Activated CD8-positive, alpha-beta memory T cell treated with anti-CD3 and anti-CD28 coated beads for 48 hours (primary cell): ENCODE results near the gene ITGAD.
"Not testable (repeated sequence)": the region's sequence is repeated elsewhere in the genome, so short reads cannot be mapped to it uniquely, and the experiment has no call there.

Experiments used
- DNase-seq, 3 experiments: peaks; one replicate each; pipeline ENCODE4 v3.0.0-alpha.2; 2020; ENCODE audit warnings: low read depth in 2 of 3, low spot score in 2 of 3

Gene ITGAD

DNA sequence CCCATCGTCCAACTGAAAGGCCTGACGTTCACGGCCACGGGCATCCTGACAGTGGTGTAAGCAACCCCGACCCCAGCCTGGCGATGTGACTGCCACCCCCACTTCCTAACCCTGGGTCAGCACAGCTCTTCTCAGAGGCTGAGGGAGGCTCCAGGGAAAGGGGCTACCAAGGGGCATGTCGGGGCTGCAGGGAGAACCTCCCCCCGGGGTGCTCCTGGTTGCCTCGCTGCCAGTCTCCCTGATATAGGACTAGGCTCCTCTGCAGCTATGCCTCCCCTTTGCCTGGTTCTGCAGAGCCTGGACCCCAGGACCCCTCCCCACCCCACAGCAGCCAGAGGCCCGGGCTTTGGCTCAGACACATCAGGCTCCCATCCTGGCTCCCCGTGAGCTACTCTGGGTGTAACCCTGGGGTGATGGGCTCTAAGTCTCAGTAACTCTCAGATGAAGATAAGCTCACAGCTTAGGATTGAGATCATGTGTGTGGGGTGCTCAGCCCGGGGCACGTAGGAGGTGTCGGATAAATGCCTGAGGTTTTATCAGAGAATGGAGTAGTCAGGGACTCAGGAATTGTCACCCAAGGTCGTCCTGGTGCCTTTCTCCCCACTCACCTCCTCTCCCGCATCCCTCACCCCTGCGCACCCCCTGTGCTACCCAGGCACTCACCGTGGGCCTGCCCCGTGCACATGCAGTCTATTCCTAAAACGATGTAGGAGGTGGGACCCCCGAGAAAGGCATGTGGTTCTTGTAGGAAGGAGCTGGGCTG, 10.6 kb downstream of the ITGAD start:
- DNase-seq, result no peak

DNA sequence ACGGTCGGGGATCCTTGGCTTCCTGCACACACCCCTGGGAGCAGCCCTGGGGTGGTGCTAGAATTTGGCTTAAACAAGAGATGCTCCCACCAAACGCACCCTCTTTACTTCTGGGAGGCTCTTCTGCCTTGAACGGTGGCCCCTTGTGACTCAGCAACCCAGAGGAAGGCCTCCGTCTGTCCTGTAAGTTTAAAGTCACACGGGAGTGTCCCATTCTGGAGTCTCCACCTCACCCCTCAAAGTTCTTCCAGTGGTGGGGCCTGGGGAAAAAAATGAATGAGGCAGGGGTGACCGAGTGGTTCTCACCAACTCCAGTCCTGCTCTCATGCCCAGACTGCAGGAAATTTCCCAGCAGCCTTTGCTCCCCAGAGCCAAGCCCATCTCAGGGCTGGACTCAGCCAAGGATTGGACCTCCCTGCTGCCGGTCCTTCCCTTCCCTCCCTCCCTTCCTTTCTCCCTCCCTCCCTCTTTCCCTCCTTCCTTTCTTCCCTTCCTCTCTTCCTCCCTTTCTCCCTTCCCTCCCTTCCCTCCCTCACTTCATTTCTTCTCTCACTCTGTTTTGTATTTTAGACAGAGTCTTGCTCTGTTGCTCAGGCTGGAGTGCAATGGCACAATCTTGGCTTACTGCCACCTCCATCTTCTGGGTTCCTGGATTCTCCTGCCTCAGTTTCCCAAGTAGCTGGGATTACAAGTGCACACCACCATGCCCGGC, 11.4 kb downstream of the ITGAD start:
- no peak for DNase-seq

DNA sequence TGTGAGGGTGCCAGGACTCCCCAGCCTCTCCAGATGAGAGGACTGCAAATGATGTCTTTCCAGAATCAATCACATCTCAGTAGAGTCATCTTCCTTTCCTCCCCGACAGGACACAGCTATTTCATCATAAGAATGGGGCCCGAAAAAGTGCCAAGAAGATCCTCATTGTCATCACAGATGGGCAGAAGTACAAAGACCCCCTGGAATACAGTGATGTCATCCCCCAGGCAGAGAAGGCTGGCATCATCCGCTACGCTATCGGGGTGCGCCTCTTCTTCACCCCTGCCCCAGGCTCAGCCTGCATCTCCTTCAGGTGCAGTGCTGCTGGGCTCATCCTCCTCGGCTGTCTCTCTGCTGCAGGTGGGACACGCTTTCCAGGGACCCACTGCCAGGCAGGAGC, 14.3 kb downstream of the ITGAD start:
- DNase-seq, result no peak

DNA sequence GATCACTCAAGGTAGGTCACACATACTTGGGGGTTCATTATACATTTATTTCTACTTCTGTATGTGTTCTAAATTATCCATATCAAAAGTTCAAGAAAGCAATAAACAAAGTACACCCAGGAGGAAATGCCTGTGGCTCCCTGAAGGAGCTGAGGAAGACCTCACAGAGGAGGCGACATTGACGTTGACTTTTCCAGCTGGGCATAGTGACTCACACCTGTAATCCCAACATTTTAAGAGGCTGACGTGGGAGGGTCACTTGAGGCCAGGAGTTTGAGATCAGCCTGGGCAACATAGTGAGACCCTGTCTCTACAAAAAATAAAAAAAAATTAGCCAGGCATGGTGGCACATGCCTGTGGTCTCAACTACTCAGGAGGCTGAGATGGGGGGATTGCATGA, 16.3 kb downstream of the ITGAD start:
- no peak for DNase-seq

DNA sequence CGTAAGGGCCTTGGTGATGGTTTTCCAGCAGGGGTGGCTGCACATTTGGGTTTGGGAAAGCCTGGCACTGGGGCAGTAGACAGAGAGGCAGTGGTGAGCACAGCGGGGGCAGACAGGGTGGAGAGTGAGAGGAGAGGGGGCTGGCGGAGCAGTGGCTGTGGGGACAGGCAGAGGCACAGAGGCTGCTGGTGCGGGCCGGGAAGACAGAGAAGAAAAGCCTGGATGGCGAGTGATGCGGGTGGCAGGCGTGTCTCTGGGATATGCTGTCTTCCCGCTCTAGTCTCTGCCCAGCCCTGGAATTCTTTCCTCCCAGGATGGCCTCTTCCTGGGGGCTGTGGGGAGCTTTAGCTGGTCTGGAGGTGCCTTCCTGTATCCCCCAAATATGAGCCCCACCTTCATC, 16.9 kb downstream of the ITGAD start:
- no peak for DNase-seq

DNA sequence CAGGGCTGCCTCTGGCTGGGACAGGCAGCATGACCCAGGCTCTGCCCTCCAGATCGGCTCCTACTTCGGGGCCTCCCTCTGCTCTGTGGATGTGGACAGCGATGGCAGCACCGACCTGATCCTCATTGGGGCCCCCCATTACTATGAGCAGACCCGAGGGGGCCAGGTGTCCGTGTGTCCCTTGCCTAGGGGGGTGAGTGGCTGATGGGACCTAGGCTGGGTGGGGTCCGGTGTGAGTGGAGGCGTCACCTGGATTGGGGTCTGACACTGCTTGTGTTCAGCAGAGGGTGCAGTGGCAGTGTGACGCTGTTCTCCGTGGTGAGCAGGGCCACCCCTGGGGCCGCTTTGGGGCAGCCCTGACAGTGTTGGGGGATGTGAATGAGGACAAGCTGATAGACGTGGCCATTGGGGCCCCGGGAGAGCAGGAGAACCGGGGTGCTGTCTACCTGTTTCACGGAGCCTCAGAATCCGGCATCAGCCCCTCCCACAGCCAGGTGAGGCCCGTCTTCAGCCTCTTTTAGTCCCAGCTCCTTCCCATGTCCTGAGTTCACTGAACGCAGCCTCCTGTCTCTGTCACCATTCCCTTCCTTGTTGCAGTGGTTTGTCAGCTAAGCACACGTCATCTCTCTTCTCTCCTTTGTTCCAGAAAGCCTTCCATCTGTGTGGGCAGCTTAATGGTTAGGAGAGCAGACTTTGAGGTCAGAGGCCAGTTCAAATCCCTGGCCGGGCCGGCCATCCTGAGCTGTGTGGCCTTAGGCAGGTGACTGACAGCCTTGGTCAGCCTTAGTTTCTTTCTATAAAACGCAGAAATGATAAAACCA, 18.1 kb downstream of the ITGAD start:
- no peak for DNase-seq

DNA sequence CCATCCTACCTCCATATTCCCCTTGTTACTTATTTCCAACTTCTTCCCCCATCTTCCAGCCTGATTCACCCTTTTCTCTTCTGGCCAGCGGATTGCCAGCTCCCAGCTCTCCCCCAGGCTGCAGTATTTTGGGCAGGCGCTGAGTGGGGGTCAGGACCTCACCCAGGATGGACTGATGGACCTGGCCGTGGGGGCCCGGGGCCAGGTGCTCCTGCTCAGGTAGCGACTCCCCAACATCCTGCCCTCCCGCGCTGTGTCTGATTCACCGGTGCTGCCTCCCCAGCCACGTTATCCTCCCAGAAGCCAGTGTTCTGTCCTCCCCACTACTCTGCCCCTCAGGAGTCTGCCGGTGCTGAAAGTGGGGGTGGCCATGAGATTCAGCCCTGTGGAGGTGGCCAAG, 19.6 kb downstream of the ITGAD start:
- DNase-seq, result no peak

DNA sequence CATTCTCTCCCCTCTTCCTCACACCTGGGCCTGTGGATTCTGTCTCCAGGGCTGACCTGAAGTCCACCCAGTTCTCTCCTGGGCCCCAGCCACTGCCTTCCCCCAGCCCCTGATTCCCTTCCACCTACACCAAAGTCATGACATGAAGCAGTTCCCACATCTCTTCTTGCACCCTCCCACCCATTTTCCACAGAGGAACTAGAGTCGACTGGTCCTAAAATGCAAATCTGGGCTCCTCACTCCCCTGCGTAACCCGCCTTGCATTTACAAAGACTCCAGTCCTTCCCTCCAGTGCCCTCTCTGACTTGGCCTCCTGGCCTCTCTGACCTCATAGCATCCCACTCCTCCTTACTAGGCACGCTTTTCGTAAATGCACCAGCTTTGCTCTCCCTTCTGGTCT, 20.2 kb downstream of the ITGAD start:
- no peak for DNase-seq

DNA sequence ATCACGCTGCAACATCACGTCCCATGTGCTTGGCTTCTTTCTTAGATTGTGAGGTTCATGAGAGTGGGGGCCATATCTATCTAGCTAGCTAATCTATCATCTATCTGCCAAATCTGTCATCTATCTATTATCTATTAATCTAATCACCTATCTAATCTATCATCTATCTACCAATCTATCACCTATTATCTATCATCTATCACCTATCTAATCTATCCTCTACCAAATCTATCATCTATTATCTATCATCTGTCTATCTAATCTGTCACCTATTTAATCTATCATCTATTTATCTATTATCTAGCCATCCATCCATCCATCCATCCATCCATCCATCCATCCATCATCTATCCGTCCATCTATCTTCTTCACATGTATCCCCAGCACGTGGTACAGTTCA, 20.8 kb downstream of the ITGAD start:
- DNase-seq, result no peak

DNA sequence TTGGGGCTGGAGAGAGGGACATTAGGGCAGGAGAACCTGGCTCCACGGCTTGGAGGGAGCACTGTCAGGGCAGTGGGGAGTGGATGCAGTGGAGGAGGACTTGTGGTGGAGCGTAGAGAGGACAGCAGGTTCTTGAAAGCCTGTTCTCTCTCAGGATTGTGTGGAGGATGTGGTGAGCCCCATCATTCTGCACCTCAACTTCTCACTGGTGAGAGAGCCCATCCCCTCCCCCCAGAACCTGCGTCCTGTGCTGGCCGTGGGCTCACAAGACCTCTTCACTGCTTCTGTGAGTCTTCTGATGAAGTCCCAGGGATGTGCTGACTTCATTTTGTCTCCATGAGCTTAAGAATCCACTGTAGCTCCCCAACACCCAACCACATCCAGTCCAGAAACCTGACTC, 21.6 kb downstream of the ITGAD start:
- DNase-seq, result no peak

DNA sequence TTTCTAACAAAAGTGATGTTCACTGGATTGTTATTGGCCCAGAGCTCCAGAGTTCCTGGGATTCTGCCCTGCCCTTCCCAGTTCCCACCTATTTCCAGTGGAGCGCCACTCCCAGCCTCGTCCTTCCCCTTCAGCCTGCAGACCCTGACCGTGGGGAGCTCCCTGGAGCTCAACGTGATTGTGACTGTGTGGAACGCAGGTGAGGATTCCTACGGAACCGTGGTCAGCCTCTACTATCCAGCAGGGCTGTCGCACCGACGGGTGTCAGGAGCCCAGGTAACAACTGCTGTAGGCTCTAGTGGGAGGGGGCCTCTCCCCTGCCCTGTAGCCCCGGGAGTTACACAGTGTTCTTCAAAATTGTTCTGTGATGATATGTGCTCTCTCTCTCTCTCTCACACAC, 23.2 kb downstream of the ITGAD start:
- DNase-seq, result no peak

DNA sequence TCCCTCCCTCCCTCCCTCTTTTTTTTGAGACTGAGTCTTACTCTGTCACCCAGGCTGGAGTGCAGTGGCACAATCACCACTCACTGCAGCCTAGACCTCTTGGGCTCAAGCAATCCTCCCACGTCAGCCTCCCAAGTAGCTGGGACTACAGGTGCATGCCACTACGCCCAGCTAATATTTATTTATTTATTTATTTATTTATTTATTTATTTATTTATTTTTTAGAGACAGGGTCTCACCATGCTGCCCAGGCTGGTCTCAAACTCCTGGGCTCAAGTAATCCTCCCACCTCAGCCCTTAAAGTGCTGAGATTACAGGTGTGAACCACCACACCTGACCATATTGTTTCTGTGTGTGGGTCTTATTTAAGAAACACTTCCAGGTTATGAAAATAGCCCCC, 23.9 kb downstream of the ITGAD start:
- not testable (repeated sequence) for DNase-seq

DNA sequence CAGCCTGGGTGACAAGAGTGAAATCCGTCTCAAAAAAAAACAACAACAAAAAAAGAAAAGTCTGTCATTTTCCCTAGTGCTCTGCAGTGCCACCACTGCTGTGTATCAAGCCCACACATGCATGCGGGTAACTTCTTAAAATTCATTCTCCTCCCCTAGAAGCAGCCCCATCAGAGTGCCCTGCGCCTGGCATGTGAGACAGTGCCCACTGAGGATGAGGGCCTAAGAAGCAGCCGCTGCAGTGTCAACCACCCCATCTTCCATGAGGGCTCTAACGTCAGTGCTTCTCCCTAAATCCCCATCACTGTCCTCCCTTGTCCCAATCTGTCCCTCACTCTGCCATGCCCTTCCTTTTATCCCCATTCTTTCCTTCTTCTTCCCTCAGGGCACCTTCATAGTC, 24.8 kb downstream of the ITGAD start:
- DNase-seq, result no peak

DNA sequence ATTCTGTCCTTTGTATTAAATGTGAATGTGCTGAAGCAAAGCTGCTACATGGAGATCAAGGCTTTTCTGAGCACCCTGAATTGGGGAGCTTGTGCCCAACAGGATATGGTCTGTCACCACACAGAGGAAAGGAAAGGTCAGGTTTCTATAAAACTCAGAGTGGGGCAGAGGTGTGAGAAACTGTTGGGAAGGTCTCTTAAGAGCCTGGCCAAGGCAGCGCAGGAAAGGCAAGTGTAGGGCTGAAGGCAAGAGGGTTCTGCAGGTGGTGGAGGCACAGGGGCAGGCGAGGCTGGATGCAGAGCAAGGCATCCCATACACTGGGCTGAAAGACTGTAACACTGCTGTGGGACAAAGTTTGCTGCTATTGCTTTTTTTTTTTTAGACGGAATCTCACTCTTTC, 26.9 kb downstream of the ITGAD start:
- DNase-seq, result no peak

DNA sequence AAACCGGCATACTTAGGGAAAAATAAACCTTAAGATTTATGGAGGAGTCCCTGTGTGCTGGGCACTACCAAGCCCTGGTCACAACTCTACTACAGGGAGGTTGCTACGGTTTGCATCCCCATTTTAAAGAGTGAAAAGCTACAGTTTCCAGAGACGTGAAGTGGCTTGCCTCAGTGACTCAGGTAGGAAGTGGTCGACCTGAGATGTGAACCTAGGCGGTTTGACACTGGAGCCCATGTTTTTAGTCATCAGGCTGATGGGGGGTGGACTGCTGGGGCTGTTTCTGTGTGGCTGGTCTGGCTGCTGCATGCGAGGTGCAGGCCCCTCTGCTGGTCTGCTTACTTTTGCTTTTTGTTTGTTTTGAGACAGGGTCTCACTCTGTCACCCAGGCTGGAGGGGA, 28.5 kb downstream of the ITGAD start:
- DNase-seq, result peak in 2 of 3 experiments; percentile 36 to 52

DNA sequence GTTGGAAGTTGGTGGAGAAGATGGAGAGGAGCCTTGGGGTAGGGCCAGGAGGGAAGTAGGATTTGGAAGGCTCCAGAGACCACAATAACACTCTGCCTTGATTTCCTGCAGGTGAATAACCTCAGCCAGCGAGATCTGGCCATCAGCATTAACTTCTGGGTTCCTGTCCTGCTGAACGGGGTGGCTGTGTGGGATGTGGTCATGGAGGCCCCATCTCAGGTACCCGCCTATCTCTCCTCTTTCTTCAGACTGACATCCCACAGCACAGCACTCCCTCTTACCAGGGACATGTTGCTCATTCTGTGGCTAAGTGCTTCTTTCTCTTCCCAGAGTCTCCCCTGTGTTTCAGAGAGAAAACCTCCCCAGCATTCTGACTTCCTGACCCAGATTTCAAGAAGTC, 30.1 kb downstream of the ITGAD start:
- no peak for DNase-seq

DNA sequence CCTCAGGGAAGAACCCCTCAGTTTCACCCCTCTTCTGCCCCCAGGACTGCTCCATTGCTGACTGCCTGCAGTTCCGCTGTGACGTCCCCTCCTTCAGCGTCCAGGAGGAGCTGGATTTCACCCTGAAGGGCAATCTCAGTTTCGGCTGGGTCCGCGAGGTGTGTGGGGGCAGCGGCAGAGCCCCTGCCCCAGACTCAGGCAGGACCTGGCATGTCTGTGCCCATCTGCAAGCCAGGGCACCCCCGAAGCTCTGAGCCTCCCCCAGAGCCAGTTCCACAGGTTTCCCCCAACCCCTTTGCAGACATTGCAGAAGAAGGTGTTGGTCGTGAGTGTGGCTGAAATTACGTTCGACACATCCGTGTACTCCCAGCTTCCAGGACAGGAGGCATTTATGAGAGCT, 30.7 kb downstream of the ITGAD start:
- no peak for DNase-seq

DNA sequence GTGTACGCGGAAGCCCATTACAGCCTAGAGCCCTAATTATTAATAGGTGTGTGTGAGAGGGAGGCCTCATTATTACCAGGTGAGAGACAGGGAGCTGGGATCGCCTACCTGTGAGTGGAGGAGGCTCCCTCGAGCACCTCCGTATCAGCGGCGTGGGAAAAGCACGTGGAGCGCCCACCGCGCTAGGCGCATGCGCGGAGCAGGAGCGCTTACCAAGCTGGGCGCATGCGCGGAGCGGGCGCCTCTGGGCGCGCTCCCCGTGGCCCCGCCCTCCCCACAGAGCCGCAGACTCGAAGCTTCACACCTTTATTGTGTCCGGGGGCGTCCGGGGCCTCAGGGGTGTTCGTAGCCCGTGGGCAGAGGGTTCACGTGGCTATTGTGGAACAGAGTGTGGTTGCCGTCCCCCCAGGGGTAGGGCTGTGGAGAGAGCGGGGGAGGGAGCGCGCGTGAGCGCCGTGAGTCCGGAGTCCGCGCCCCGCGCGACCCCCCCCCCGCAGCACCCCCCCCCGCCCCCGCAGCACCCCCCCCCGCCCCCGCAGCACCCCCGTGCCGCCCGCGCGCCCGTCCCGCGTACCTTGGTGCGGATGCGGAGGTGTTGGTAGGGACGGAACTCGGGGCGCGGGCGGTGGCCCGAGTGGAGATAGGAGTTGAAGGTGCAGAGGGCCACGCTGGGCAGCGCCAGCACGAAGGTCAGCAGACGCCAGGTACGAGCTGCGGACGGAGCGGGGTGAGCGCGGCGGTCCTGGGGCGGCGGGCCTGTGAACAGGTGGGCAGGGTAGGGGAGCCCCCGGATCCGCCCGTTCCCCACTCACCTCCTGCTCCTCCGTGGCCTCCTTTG, 34.5 kb downstream of the ITGAD start:
- DNase-seq, result peak in 2 of 3 experiments; percentile 35 to 47

DNA sequence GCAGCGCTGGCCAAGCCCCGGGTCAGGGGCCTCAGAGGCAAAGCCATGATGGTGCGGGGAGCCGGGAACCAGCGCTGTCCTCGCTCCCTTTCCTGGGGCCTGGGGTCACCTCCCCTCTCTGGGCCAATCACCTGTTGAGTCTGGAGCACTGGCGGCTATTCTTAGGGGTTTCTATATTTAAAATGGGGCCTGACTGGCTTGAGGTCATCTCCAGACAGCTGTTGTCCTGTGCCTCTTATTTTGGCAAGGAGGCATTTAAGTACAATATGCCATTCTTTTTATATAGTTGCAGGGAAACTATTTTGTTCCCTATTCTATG, 35.1 kb downstream of the ITGAD start, which contains the start of gene COX6A2:
TSS of gene COX6A2 (minus strand) at position 82 of the 319 bp plus-strand sequence. CDS start at position 47, 35 bp downstream.
- DNase-seq, result no peak

DNA sequence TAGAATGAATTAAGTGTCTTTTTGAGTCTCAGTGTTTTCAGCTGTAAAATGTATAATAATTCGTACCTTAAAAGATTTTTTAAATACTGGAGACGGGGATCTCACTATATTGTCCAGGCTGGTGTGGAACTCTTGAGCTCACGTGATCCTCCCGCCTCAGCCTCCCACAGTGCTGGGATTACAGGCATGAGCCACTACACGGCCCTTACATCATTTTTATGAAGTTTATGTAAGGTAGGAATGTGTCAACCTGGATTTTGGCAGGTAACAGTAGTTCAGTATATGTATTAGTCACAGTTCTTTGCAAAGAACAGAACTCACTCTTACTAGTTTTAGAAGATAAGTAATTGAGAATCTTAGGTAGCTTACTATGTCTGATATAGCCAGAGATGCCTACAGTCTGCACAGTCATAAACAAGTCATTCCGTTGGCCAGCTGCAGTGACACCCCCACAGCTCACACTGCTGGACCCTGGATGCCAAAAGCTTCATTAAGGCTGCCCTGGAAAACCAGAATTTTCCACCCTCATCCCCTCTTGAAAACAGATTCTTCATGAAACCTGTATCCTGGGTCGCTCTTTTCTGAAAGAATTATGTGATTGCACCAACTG, 35.6 kb downstream of the ITGAD start:
- DNase-seq, result no peak

DNA sequence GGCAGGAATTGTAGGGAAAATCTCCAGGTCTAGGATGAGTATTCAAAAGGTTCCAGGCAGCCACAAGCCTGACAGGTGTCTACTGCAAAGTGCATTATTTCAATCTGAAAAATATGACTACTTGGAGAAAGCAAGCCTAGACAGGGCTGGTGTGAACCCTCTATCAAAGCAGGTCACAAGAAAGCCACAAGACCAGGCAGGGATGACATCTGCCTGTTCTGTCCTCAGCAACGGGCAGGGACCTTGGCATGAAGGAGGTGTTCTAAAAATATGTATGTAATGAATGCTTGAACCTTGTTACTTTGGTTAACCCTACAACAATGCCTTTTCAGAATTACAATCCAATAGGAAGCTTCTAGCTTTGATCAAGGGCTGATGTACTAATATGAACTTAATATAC, 36.2 kb downstream of the ITGAD start:
- DNase-seq, result no peak
